Measurements from ENCODE around the gene TALDO1.
A peak's percentile ranks its signal among the peaks of the same experiment; 100 is the strongest.

TALDO1 gene

GRCh38 chr11:762421-763072 is 15.3 kb downstream of the TALDO1 start:
- H4K20me1 ChIP-seq (ENCODE audit: insufficient read depth, low read length), result no peaks in the 10 kb centered on the region
- no peak overlapping the region for H2AFZ ChIP-seq (ENCODE audit: low read length)
- no peaks in the 10 kb centered on the region for H3K9me3 ChIP-seq (ENCODE audit: low read length)
- H3K79me2 ChIP-seq (ENCODE audit: insufficient read depth, low read length), result no peaks in the 10 kb centered on the region
- H3K9ac ChIP-seq (ENCODE audit: low read length), result no peak overlapping the region; the same call in 1 of the 2 replicates
- no peak overlapping the region for H3K4me3 ChIP-seq (ENCODE audit: low read depth, low read length, poor library complexity, severe bottlenecking)
- H3K27me3 ChIP-seq (ENCODE audit: insufficient read depth, low read length), result no peaks in the 10 kb centered on the region
- H3F3A ChIP-seq (ENCODE audit: insufficient read depth, low read length), result no peaks in the 10 kb centered on the region
- H3K9me2 ChIP-seq (ENCODE audit: low read depth, low read length), result no peaks in the 10 kb centered on the region
- H3K4me2 ChIP-seq (ENCODE audit: low read length), result no peak overlapping the region
- peaks cover 89% of the 10 kb centered on the region for H3K36me3 ChIP-seq (ENCODE audit: insufficient read depth, low read length)
- H3K27ac ChIP-seq (ENCODE audit: low read depth, low read length, poor library complexity, severe bottlenecking), result peak overlapping the region; percentile 47
- TF ChIP-seq EZH2 (IDR thresholded peaks at IDR 0.05; ENCODE audit: borderline replicate concordance, low read length), result no peak
- TF ChIP-seq CTCF (IDR thresholded peaks at IDR 0.05; ENCODE audit: low read length), result peak; percentile 39; the same call in 1 of the 2 replicates
- H3K4me1 ChIP-seq (ENCODE audit: insufficient read depth, low read length, severe bottlenecking), result peaks cover 5% of the 10 kb centered on the region

GRCh38 chr11:763073-763463 is 15.8 kb downstream of the TALDO1 start:
- H3K4me2 ChIP-seq (ENCODE audit: low read length), result no peak overlapping the region

GRCh38 chr11:763549-764321 is 16.5 kb downstream of the TALDO1 start:
- no peak overlapping the region for H3K9ac ChIP-seq (ENCODE audit: low read length)
- H3K4me1 ChIP-seq (ENCODE audit: insufficient read depth, low read length, severe bottlenecking), result peaks cover 5% of the 10 kb centered on the region
- H3K9me3 ChIP-seq (ENCODE audit: low read length), result no peaks in the 10 kb centered on the region
- no peak overlapping the region for H3K4me2 ChIP-seq (ENCODE audit: low read length)
- H3K27me3 ChIP-seq (ENCODE audit: insufficient read depth, low read length), result no peaks in the 10 kb centered on the region
- no peaks in the 10 kb centered on the region for H4K20me1 ChIP-seq (ENCODE audit: insufficient read depth, low read length)
- no peak for TF ChIP-seq EZH2 (IDR thresholded peaks at IDR 0.05; ENCODE audit: borderline replicate concordance, low read length)
- no peak for TF ChIP-seq CTCF (IDR thresholded peaks at IDR 0.05; ENCODE audit: low read length)
- H3K27ac ChIP-seq (ENCODE audit: low read depth, low read length, poor library complexity, severe bottlenecking), result peak overlapping the region; percentile 41
- H3F3A ChIP-seq (ENCODE audit: insufficient read depth, low read length), result no peaks in the 10 kb centered on the region
- H2AFZ ChIP-seq (ENCODE audit: low read length), result no peak overlapping the region
- peaks cover 81% of the 10 kb centered on the region for H3K36me3 ChIP-seq (ENCODE audit: insufficient read depth, low read length)
- H3K4me3 ChIP-seq (ENCODE audit: low read depth, low read length, poor library complexity, severe bottlenecking), result no peak overlapping the region
- H3K79me2 ChIP-seq (ENCODE audit: insufficient read depth, low read length), result no peaks in the 10 kb centered on the region
- H3K9me2 ChIP-seq (ENCODE audit: low read depth, low read length), result no peaks in the 10 kb centered on the region

More at GRCh38 chr11:763073-763463, 15.8 kb downstream of the TALDO1 start:
- no peaks in the 10 kb centered on the region for H3K79me2 ChIP-seq (ENCODE audit: insufficient read depth, low read length)
- H3K4me1 ChIP-seq (ENCODE audit: insufficient read depth, low read length, severe bottlenecking), result peaks cover 5% of the 10 kb centered on the region
- H3K27me3 ChIP-seq (ENCODE audit: insufficient read depth, low read length), result no peaks in the 10 kb centered on the region
- no peak overlapping the region for H3K4me3 ChIP-seq (ENCODE audit: low read depth, low read length, poor library complexity, severe bottlenecking)
- H3K27ac ChIP-seq (ENCODE audit: low read depth, low read length, poor library complexity, severe bottlenecking), result peak overlapping the region; percentile 47
- H3K9ac ChIP-seq (ENCODE audit: low read length), result no peak overlapping the region
- H3K36me3 ChIP-seq (ENCODE audit: insufficient read depth, low read length), result peaks cover 87% of the 10 kb centered on the region
- no peak overlapping the region for H2AFZ ChIP-seq (ENCODE audit: low read length)
- no peaks in the 10 kb centered on the region for H3K9me2 ChIP-seq (ENCODE audit: low read depth, low read length)
- no peaks in the 10 kb centered on the region for H4K20me1 ChIP-seq (ENCODE audit: insufficient read depth, low read length)
- no peak for TF ChIP-seq CTCF (IDR thresholded peaks at IDR 0.05; ENCODE audit: low read length)
- TF ChIP-seq EZH2 (IDR thresholded peaks at IDR 0.05; ENCODE audit: borderline replicate concordance, low read length), result no peak
- H3K9me3 ChIP-seq (ENCODE audit: low read length), result no peaks in the 10 kb centered on the region
- H3F3A ChIP-seq (ENCODE audit: insufficient read depth, low read length), result no peaks in the 10 kb centered on the region
